ENCODE measurements around the gene RIPK3. TPM values are rescaled to one million over a fixed set of nuclear protein-coding genes. Genes with fewer than 3 reads are reported as not detected.

The RIPK3 gene
- total and polyA plus RNA-seq, 9 donors: 0.61 to 3.2 (median 1.5) TPM

DNA sequence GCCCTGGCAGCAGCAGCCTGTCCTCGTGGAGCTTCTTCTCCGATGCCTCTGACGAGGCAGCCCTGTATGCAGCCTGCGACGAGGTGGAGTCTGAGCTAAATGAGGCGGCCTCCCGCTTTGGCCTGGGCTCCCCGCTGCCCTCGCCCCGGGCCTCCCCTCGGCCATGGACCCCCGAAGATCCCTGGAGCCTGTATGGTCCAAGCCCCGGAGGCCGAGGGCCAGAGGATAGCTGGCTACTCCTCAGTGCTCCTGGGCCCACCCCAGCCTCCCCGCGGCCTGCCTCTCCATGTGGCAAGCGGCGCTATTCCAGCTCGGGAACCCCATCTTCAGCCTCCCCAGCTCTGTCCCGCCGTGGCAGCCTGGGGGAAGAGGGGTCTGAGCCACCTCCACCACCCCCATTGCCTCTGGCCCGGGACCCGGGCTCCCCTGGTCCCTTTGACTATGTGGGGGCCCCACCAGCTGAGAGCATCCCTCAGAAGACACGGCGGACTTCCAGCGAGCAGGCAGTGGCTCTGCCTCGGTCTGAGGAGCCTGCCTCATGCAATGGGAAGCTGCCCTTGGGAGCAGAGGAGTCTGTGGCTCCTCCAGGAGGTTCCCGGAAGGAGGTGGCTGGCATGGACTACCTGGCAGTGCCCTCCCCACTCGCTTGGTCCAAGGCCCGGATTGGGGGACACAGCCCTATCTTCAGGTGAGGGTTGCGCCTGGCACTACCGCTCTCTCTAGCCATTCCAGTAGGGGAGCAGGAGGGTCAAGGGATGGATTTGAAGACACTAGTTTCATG is 30.3 kb upstream of the RIPK3 start:
- peak; percentile 33 to 59 (median 53) for DNase-seq
- H3K27ac ChIP-seq: peak overlapping the region in 1 of 2 donors; percentile 19
- H3K36me3 ChIP-seq: no peaks in the 10 kb centered on the region
- TF ChIP-seq EP300 (IDR thresholded peaks at IDR 0.05) (no peak), POLR2A (IDR thresholded peaks at IDR 0.05) (no peak)
- TF ChIP-seq, protein P1, sequence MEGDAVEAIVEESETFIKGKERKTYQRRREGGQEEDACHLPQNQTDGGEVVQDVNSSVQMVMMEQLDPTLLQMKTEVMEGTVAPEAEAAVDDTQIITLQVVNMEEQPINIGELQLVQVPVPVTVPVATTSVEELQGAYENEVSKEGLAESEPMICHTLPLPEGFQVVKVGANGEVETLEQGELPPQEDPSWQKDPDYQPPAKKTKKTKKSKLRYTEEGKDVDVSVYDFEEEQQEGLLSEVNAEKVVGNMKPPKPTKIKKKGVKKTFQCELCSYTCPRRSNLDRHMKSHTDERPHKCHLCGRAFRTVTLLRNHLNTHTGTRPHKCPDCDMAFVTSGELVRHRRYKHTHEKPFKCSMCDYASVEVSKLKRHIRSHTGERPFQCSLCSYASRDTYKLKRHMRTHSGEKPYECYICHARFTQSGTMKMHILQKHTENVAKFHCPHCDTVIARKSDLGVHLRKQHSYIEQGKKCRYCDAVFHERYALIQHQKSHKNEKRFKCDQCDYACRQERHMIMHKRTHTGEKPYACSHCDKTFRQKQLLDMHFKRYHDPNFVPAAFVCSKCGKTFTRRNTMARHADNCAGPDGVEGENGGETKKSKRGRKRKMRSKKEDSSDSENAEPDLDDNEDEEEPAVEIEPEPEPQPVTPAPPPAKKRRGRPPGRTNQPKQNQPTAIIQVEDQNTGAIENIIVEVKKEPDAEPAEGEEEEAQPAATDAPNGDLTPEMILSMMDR (IDR thresholded peaks at IDR 0.05): no peak
- 63 to 74% (median 70%) methylated on average over 29 to 32 of the region's 32 CpGs for WGBS, 3 donors
- intact Hi-C loops (cut with DNase I): loop anchor here (5.0 to 10.0 kb wide), 2 partner anchors 32 to 225 kb away; partner anchors contain the start of genes EMC9 (in 1 of the 4), PSME2 (in 1 of the 4) and RNF31 (in 1 of the 4)
- H3K27me3 ChIP-seq: no peaks in the 10 kb centered on the region
- H3K9me3 ChIP-seq: no peaks in the 10 kb centered on the region
- H3K4me1 ChIP-seq (ENCODE audit: insufficient read depth): peaks cover 9% of the 10 kb centered on the region
- no peak overlapping the region for H3K4me3 ChIP-seq

DNA sequence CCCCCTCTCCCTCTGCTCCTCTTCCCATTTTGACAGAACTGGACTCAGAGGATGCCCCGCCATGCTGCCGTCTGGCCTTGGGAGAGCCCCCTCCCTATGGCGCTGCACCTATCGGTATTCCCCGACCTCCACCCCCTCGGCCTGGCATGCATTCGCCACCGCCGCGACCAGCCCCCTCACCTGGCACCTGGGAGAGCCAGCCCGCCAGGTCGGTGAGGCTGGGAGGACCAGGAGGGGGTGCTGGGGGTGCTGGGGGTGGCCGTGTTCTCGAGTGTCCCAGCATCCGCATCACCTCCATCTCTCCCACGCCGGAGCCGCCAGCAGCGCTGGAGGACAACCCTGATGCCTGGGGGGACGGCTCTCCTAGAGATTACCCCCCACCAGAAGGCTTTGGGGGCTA is 29.7 kb upstream of the RIPK3 start:
- intact Hi-C loops (cut with DNase I): loop anchor here (5.0 to 10.0 kb wide), 2 partner anchors 33 to 225 kb away; partner anchors contain the start of genes EMC9 (in 1 of the 4), PSME2 (in 1 of the 4) and RNF31 (in 1 of the 4)
- Histone ChIP-seq H3K4me1 (ENCODE audit: insufficient read depth) (peaks cover 9% of the 10 kb centered on the region), H3K9me3 (no peaks in the 10 kb centered on the region), H3K36me3 (no peaks in the 10 kb centered on the region), H3K4me3 (no peak overlapping the region), H3K27me3 (no peaks in the 10 kb centered on the region), H3K27ac (peak overlapping the region; percentile 93 to 96)
- DNase-seq: peak; percentile 37 to 67 (median 63)
- 53 to 70% (median 58%) methylated on average over 20 of the region's 20 CpGs for WGBS, 3 donors
- TF ChIP-seq EP300 (IDR thresholded peaks at IDR 0.05): no peak
- TF ChIP-seq, protein P1 (IDR thresholded peaks at IDR 0.05): no peak

- TF ChIP-seq POLR2A (IDR thresholded peaks at IDR 0.05) (peak; percentile 82), EP300 (IDR thresholded peaks at IDR 0.05) (no peak)
- TF ChIP-seq, protein P1 (IDR thresholded peaks at IDR 0.05): peak in 1 of 3 donors; percentile 37
- H3K9me3 ChIP-seq: no peaks in the 10 kb centered on the region
- H3K4me3 ChIP-seq: peak overlapping the region; percentile 71
- intact Hi-C loops (cut with DNase I): loop anchor here (1.0 to 10.0 kb wide), 3 partner anchors 34 to 224 kb away; partner anchors contain the start of genes CBLN3 (in 1 of the 4), EMC9 (in 1 of the 4), KHNYN (in 1 of the 4) and PSME2 (in 1 of the 4)
- WGBS, 3 donors: 2 to 9% (median 2%) methylated on average over 19 to 50 of the region's 52 CpGs
- peak; percentile 90 to 92 (median 91) for DNase-seq
- H3K27me3 ChIP-seq: no peaks in the 10 kb centered on the region
- no peaks in the 10 kb centered on the region for H3K36me3 ChIP-seq
- peaks cover 9% of the 10 kb centered on the region for H3K4me1 ChIP-seq (ENCODE audit: insufficient read depth)
- H3K27ac ChIP-seq: peak overlapping the region; percentile 93 to 96
Observed at GRCh38 chr14:24368562-24369252, 28.9 kb upstream of the RIPK3 start.

GRCh38 chr14:24368212-24368561 is 28.4 kb upstream of the RIPK3 start:
- Histone ChIP-seq H3K4me1 (ENCODE audit: insufficient read depth) (peaks cover 9% of the 10 kb centered on the region), H3K36me3 (no peaks in the 10 kb centered on the region), H3K27me3 (no peaks in the 10 kb centered on the region), H3K4me3 (peak overlapping the region; percentile 71), H3K27ac (peak overlapping the region; percentile 93 to 96), H3K9me3 (no peaks in the 10 kb centered on the region)
- no peak for DNase-seq
- WGBS, 3 donors: 1 to 2% (median 1%) methylated on average over 14 to 15 of the region's 15 CpGs
- TF ChIP-seq, protein P1 (IDR thresholded peaks at IDR 0.05): no peak
- TF ChIP-seq POLR2A (IDR thresholded peaks at IDR 0.05): peak; percentile 34
- TF ChIP-seq EP300 (IDR thresholded peaks at IDR 0.05): no peak
- intact Hi-C loops (cut with DNase I): loop anchor here (1.0 to 10.0 kb wide), 3 partner anchors 34 to 223 kb away; partner anchors contain the start of genes CBLN3 (in 1 of the 4), EMC9 (in 1 of the 4), KHNYN (in 1 of the 4) and PSME2 (in 1 of the 4)

All from ovary (tissue), 9 donors.